Nucleus accumbens (tissue), 56 donors: ENCODE results near the gene HADH.
A peak's percentile ranks its signal among the peaks of the same experiment; 100 is the strongest.
"Not testable (repeated sequence)": the region's sequence is repeated elsewhere in the genome, so short reads cannot be mapped to it uniquely, and the experiment has no call there.

Experiments used
- DNase-seq, 56 donors: peaks; one replicate each; lab custom pipeline; 2025; lab: John Stamatoyannopoulos, UW

The HADH gene

GRCh38 chr4:108029016-108029720 is 39.5 kb downstream of the HADH start:
- no peak for DNase-seq

DNA sequence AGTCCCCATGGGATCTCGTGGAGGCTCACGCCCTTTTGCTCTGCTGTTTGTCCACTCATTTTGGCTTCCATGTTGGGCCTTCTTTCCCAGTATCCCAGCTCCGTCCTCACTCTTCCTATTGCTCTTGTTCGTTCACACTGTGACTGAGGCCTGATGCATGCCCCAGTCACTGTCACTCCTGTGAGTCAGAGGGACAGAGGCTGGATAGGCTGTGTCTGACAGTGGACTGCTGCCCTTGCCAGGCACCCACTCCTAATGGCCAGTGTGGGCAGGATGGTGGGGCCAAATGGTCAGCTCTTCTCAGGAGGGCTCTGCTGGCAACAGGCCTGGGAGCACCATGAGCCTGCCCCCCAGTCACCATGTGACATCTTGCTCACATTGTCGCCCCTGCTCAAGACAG is 40.0 kb downstream of the HADH start:
- no peak for DNase-seq

GRCh38 chr4:108030332-108030731 is 40.6 kb downstream of the HADH start:
- peak in 22 of 56 donors; percentile 4 to 50 (median 13) for DNase-seq

GRCh38 chr4:108031427-108032083 is 41.9 kb downstream of the HADH start:
- no peak for DNase-seq

GRCh38 chr4:108033348-108033747 is 43.7 kb downstream of the HADH start:
- DNase-seq = no peak

- peak in 1 of 56 donors; percentile 4 for DNase-seq
Measured at GRCh38 chr4:108034565-108034964, 44.9 kb downstream of the HADH start.

GRCh38 chr4:108035691-108036090 is 46.0 kb downstream of the HADH start:
- no peak for DNase-seq

- DNase-seq = no peak
Measured at GRCh38 chr4:108036213-108036612, 46.5 kb downstream of the HADH start.

DNA sequence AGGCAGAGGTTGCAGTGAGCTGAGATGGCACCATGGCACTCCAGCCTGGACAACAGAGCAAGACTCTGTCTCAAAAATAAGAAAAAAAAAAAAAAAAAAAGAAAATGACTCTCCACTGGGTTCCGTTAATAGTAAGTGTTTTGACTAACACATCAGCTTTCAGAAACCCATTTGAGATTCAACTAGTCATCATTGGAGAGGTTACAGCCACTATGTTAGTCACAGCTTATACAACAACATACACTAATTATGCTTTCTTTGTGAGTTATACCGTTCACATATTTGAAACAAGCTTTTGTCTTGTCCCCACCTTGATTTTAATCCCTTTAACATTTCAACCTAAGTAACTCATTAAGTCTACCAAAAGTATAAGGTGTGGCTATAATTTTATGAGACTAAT is 48.2 kb downstream of the HADH start:
- no peak for DNase-seq

DNA sequence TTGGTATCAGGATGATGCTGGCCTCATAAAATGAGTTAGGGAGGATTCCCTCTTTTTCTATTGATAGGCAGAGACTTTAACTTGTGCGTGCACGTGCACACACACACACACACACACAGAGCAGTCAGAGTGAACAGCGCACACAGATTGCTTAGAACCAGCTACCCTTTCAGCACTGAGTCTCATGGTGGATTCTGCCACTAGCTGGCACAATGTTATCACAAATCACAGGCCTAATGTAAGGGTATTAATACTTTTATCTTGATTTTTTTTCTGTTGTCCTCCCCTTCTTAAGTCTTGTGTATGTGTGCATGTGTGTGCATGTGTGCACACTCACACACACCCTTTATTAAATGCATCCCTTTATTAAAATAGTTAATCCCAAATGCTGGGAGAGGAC is 53.2 kb downstream of the HADH start:
- DNase-seq = no peak

DNA sequence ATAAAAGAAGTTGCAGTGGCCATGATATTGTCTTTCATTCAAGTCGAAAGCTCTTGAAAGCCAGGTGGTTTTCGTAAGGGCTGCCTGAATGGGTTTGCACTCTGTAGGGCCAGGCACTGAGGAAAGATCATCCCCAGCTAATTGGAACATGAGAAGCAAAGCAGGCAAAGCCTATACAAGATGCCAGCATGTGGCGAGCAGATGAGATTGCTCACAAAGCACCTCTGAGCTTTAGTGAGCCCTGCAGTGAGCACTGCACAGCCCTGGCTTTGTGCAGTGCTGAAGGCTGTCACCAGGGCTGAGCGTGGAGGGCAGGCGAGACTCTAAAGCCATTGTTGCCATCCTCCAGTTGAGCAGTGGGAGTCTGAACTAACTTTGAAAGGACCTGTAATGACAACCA is 53.8 kb downstream of the HADH start:
- no peak for DNase-seq

DNA sequence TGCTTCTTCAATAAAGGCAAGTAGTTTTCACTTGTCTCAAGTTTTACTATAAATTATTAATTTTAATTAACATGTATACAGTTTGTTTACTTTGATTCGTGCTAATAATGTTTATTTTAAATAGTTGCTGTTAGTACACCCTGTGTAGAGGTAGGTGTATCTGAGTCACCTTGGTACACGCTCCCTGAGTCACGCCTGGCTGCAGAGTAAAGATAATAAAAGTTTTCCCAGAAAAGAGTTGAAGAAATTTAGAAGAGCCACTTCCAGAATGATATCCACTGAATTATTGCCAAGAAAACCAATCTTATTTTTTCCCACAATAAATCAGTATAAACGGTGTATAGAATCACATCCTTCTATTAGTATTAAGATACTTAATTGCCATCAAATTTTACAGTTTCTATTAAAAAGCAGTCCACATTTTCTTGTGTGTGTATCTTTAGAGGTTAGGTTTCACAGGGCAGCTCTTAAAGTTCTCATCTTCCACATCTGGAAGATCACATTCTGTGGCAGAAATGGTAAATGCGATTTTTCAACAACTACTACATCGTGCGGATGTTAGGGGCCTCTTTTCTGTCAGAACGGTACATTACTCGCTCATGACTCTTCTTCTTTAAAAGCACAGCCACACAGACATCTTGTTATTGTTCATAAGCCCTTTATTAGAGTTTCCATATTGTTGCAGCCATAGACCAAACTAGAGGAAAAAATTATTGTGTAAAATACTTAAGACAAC is 55.4 kb downstream of the HADH start:
- no peak for DNase-seq

DNA sequence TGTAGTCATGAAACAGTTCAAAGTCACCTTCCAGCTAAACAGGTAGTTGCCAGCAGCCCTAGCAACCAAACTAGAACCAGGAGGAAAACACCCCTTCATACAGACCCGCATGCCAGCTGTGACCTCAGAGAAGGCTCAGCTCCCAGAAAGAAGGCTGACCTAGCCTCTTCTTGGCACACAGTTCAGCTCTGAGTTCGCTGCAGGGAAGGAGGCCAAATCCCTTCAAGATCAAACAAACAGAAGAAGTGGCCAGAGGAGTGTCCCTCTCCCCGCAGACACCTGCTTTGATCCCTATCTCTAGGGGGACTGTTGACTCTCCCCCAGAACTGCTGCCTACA is 56.0 kb downstream of the HADH start:
- peak in 12 of 56 donors; percentile 4 to 33 (median 12) for DNase-seq

DNA sequence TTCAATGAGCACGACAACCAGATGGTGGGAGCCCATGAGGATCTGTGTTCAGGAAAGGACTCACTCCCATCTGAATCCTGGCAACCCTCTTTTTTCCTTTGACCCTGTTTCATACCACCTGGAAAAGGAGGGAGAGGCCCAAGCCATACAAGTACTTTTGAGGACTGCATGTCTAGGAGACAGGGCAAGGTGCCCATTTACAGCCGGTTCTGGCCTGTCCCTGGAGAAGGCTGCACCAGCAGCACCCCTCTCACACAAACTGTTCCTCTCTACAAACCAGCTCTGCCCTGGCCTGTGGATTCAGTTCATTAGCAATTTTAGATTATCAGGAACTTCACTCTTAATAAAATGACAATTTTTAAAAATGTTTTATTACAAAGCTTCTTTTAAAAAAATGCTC is 57.5 kb downstream of the HADH start:
- DNase-seq = no peak

DNA sequence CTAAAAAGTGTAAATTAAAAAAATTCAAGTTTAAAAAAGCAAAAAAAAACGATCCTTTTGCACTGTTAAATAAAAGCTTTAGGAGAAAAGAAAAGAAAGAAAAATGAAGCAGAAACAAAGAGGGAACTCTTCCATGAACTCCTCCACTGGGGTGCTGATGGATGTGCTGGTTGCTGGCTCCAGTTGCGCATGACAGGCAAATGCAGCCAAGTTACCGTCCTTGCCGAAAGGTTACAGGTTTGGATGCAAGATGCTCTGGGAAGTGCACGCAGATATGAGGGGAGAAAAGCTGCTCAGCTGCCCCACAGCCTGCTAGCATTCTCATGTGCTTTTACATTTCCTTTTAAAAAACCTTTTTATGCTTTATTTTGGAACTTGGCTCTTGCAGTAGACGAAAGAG is 58.5 kb downstream of the HADH start:
- no peak for DNase-seq

DNA sequence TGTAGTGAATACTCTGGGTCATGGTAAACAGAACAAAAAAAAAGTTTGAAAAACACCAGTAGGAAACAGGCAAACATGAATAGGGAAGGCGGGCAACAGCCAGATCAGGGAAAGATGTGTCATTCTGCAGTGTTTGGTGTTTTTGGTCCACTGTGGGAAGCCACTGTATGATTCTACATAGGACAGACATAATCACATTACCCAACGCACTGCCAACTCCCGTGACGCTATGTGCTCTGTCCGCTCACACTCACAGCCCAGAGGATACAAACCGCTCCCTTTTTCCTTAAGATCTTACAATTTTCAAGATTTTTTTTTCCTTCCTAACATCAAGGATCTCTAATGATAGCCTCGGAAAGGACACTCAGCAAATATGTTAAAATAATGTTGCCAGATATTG is 59.3 kb downstream of the HADH start:
- no peak for DNase-seq

GRCh38 chr4:108049406-108049805 is 59.7 kb downstream of the HADH start:
- DNase-seq = no peak

GRCh38 chr4:108050166-108051111 is 60.8 kb downstream of the HADH start:
- not testable (repeated sequence) for DNase-seq

GRCh38 chr4:108051343-108051742 is 61.7 kb downstream of the HADH start:
- no peak for DNase-seq

- DNase-seq = no peak
Measured at GRCh38 chr4:108052558-108053120, 63.0 kb downstream of the HADH start.
